Neuron (in vitro differentiated cells): Measurements from ENCODE around the gene TRIM2.

Experiments
- H2AFZ ChIP-seq: one replicate; pipeline ENCODE4 v1.6.1; 2013; ENCODE audit warnings: low read depth, mild to moderate bottlenecking, inconsistent platforms, low read length, moderate library complexity
- H3K27me3 ChIP-seq: one replicate; pipeline ENCODE4 v1.6.1; 2013; ENCODE audit warnings: low read length; ENCODE audit not compliant: insufficient read depth
- H3K36me3 ChIP-seq: one replicate; pipeline ENCODE4 v1.6.1; 2013; ENCODE audit warnings: low read length; ENCODE audit not compliant: insufficient read depth
- H3K4me1 ChIP-seq: one replicate; pipeline ENCODE4 v1.6.1; 2013; ENCODE audit warnings: low read length; ENCODE audit not compliant: insufficient read depth
- H3K4me3 ChIP-seq: 2 replicates; pipeline ENCODE4 v1.5.1; 2013; ENCODE audit warnings: mild to moderate bottlenecking, low read length, moderate library complexity
- H3K9me3 ChIP-seq: one replicate; pipeline ENCODE4 v1.6.1; 2013; ENCODE audit warnings: low read length

The TRIM2 gene

DNA sequence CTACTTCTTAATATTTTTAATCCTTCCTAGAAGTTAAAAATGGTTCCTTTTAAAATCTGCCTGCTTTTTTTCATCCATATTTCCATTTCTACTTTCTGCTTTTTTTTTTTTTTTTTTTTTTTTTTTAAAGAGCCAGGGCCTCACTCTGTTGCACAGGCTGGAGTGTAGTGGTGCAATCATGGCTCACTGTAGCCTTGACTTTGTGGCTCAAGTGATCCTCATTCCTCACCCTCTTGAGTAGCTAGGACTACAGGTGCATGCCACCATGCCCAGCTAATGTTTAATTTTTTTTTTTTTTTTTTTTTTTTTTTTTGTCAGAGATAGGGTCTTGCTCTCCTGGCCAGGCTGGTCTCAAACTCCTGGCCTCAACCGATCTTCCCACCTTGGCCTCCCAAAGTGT is 179.9 kb downstream of the TRIM2 start:
- Histone ChIP-seq H3K36me3 (peaks cover 15% of the 10 kb centered on the region), H2AFZ (no peak overlapping the region), H3K9me3 (no peaks in the 10 kb centered on the region), H3K4me1 (no peaks in the 10 kb centered on the region), H3K4me3 (no peak overlapping the region), H3K27me3 (no peaks in the 10 kb centered on the region)

GRCh38 chr4:153385784-153386183 is 181.5 kb downstream of the TRIM2 start:
- Histone ChIP-seq H3K4me3 (no peak overlapping the region), H3K36me3 (peaks cover 11% of the 10 kb centered on the region), H2AFZ (no peak overlapping the region), H3K9me3 (no peaks in the 10 kb centered on the region), H3K27me3 (no peaks in the 10 kb centered on the region), H3K4me1 (no peaks in the 10 kb centered on the region)

GRCh38 chr4:153387981-153388380 is 183.7 kb downstream of the TRIM2 start:
- Histone ChIP-seq H3K4me1 (no peaks in the 10 kb centered on the region), H3K9me3 (no peaks in the 10 kb centered on the region), H3K4me3 (no peak overlapping the region), H2AFZ (no peak overlapping the region), H3K27me3 (no peaks in the 10 kb centered on the region), H3K36me3 (peaks cover 8% of the 10 kb centered on the region)
